Right lobe of liver (tissue), 6 donors: Measurements from ENCODE around the gene RNF44. TPM values are rescaled to one million over a fixed set of nuclear protein-coding genes. Genes with fewer than 3 reads are reported as not detected.

Experiments used
- ATAC-seq, 4 donors: fragments of 200-7000 bp; cut with Tn5 transposase; one replicate each; pipeline ENCODE4 v1.9.1; 2020; ENCODE audit warnings: mild to moderate bottlenecking in 4 of 4, moderate library complexity in 4 of 4
- DNase-seq, 3 donors: peaks; one replicate each; pipeline ENCODE4 v3.0.0-alpha.2; 2020
- H3K27ac ChIP-seq, 3 donors: fragments of 200-600 bp; one replicate each; pipeline ENCODE4 v1.8.0; 2022
- H3K27me3 ChIP-seq, 2 donors: fragments of 200-600 bp; one replicate each; pipeline ENCODE4 v1.8.0; 2022
- H3K36me3 ChIP-seq, 4 donors: fragments of 200-600 bp; sonication (generic) in 1 of 4; one replicate each; pipeline versions ENCODE4 v1.5.1 to v1.8.0; 2017 to 2022; ENCODE audit warnings: control low read depth in 1 of 4
- H3K4me1 ChIP-seq, 4 donors: fragments of 200-600 bp; sonication (generic) in 1 of 4; one replicate each; pipeline versions ENCODE4 v1.5.1 to v1.8.0; 2017 to 2022; ENCODE audit warnings: control low read depth in 1 of 4
- H3K4me3 ChIP-seq, 3 donors: fragments of 200-600 bp; one replicate each; pipeline ENCODE4 v1.8.0; 2022
- H3K9me3 ChIP-seq, 4 donors: fragments of 200-600 bp; sonication (generic) in 1 of 4; one replicate each; pipeline versions ENCODE4 v1.5.1 to v1.8.0; 2017 to 2022; ENCODE audit warnings: control low read depth in 1 of 4
- CTCF ChIP-seq, 4 donors: fragments of 200-600 bp in 3 of 4; fragments of 450-650 bp in 1 of 4; IDR thresholded peaks; one replicate each; pipeline versions ENCODE4 v1.5.1 to v1.8.0; 2016 to 2022; ENCODE audit warnings: antibody characterized with exemption in 4 of 4, mild to moderate bottlenecking in 2 of 4
- POLR2A ChIP-seq: fragments of 450-650 bp; IDR thresholded peaks from one replicate; pipeline ENCODE4 v1.6.1; 2017; ENCODE audit warnings: antibody characterized with exemption, mild to moderate bottlenecking
- WGBS: methylation state at CpG from one replicate; pipeline ENCODE4 v1.1.6; 2018; ENCODE audit warnings: low coverage, low lambda C conversion rate; ENCODE audit not compliant: insufficient coverage; ENCODE audit errors: missing lambda C conversion rate; 5-methylcytosine and 5-hydroxymethylcytosine counted together
- intact Hi-C, 2 donors: fragments of 100-400 bp; cut with DNase I; formaldehyde crosslinking; loops; one replicate each; pipeline versions ENCODE4 v1.11.2 to v1.14.1; 2022
- total RNA-seq, 6 experiments: library from RNA; depleted of rRNA in 2 of 6; stranded (reverse); fragments of >200 nt in 2 of 6; fragmentation: NEBNext Ultra II Directional in 3 of 6; extraction: Animal tissue kit (Norgen Biotek cat#: 25700) in 3 of 6; gene quantifications; one replicate each; pipeline versions ENCODE4 v1.1.0 to v1.2.4, GENCODE V29; 2016 to 2023
- donor health status: DM: no; HTN: yes; CAD: no.
- donor health status: DM: no; HTN: no; CAD: no.
- donor health status: DM: no; HTN: no; CAD: no.
- donor health status: DM: no; HTN: yes; CAD: no.
- donor health status: DM: no; HTN: yes; CAD: no.

Gene RNF44
- total RNA-seq, 6 experiments from 2014 or later = 5.1 to 16.3 (median 12.7) TPM

DNA sequence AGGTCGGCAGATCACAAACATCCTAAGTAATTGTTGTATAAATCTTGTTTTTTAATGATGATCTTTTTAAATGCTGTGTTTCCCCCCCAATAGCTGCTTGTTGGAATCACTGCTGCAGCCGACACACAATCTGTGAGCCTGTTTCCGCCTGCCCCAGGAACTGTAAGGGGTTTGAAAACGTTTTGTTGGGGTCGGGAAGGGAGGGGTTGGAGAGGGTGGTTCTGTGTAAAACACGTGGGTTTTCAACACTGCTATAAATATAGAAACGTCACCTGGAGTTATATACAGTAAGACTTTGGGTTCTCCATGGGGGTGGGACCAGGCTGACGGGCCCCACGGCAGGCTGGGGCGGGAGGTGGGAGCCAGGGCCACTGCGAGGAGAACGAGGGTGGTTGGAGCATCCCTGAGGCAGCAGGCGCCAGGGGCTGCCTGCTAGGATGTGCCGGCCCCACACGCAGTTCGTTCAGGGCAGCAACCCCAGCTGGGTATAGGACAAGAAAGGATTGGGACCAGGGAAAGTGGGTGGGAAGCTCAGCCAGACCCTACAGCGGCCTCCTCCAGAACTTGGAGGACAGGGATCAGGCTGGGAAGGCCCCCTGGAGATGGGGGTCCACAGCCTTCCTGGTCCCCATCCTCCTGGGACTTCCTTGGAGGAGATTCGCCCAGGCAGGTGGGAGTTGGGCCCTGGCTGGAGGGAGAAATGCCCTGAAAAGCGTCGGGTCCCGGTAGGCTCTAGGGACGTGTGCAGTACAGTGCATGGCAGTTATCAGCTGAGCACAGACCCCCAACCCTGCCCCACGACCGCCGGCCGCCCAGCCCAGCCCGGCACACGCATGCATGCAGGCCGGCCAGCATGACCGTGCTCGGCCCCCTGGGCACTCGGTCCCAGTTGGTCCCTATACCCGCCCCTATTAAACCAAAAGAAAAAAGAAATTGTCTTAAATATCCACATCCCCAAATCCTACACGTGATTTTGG, 9.7 kb downstream of the RNF44 start:
- intact Hi-C loops = no loop called here
- TF ChIP-seq POLR2A (no peak), CTCF (IDR thresholded peaks at IDR 0.05) (no peak)
- no peaks in the 10 kb centered on the region for H3K9me3 ChIP-seq
- H3K4me1 ChIP-seq = no peaks in the 10 kb centered on the region
- H3K27ac ChIP-seq = no peak overlapping the region
- no peak for DNase-seq
- H3K36me3 ChIP-seq = peaks cover 0 to 35% (median 14%) of the 10 kb centered on the region in 4 donors
- no peaks in the 10 kb centered on the region for H3K27me3 ChIP-seq
- WGBS = 69% methylated on average over 8 of the region's 34 CpGs
- ATAC-seq = no peak
- H3K4me3 ChIP-seq = no peak overlapping the region

- intact Hi-C loops = no loop called here
- no peak overlapping the region for H3K27ac ChIP-seq
- no peak overlapping the region for H3K4me3 ChIP-seq
- peaks cover 0 to 29% (median 13%) of the 10 kb centered on the region in 4 donors for H3K36me3 ChIP-seq
- ATAC-seq = no peak
- H3K27me3 ChIP-seq = no peaks in the 10 kb centered on the region
- no peak for DNase-seq
- no peak for TF ChIP-seq POLR2A
- no peak for TF ChIP-seq CTCF (IDR thresholded peaks at IDR 0.05)
- no peaks in the 10 kb centered on the region for H3K4me1 ChIP-seq
- 89% methylated on average over 8 of the region's 9 CpGs for WGBS
- H3K9me3 ChIP-seq = no peaks in the 10 kb centered on the region
These were observed 10.7 kb downstream of the RNF44 start for GRCh38 chr5:176526462-176526861.

DNA sequence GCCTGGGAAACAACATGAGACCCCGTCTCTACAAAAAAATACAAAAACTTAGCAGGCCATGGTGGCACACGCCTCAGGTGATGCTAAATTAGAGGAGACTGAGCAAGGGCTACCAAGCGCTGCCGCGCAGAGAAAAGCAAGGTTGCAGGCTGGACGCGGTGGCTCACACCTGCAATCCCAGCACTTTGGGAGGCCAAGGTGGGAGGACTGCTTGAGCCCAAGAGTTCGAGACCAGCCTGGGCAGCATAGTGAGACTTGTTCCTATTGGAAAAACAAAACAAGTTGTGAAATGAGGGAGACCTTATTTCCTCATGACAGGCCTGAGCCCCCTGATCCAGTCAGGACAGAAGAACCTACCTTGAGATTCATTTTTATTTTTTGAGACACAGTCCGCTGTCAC, 11.5 kb downstream of the RNF44 start:
- intact Hi-C loops = no loop called here
- Histone ChIP-seq H3K4me3 (no peak overlapping the region), H3K36me3 (peaks cover 0 to 23% (median 10%) of the 10 kb centered on the region in 4 donors), H3K9me3 (no peaks in the 10 kb centered on the region), H3K27ac (no peak overlapping the region), H3K4me1 (no peaks in the 10 kb centered on the region), H3K27me3 (no peaks in the 10 kb centered on the region)
- ATAC-seq = no peak
- WGBS = 94% methylated on average over 7 of the region's 9 CpGs
- DNase-seq = no peak
- TF ChIP-seq CTCF (IDR thresholded peaks at IDR 0.05) (no peak), POLR2A (no peak)

DNA sequence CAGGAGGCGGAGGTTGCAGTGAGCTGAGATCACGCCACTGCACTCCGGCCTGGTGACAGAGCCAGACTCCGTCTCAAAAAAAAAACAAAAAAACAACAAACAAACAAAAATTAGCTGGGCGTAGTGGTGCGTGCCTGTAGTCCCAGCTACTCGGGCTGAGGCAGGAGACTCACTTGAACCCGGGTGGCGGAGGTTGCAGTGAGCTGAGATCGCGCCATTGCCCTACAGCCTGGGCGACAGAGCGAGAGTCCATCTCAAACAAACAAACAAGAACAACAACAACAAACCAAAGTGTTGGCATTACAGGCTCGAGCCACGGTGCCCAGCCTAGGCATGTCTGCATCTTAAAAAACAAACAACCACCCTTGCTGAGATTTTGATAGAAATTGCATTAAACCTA, 12.2 kb downstream of the RNF44 start:
- no peak for DNase-seq
- intact Hi-C loops = no loop called here
- WGBS = 90% methylated on average over 9 of the region's 15 CpGs
- Histone ChIP-seq H3K4me1 (no peaks in the 10 kb centered on the region), H3K9me3 (no peaks in the 10 kb centered on the region), H3K27ac (no peak overlapping the region), H3K27me3 (no peaks in the 10 kb centered on the region), H3K36me3 (peaks cover 0 to 18% (median 10%) of the 10 kb centered on the region in 4 donors), H3K4me3 (no peak overlapping the region)
- TF ChIP-seq POLR2A (no peak), CTCF (IDR thresholded peaks at IDR 0.05) (no peak)
- no peak for ATAC-seq
